Activated CD4-positive, alpha-beta T cell treated with anti-CD3 and anti-CD28 coated beads, Interleukin-2, amount 10 ng/mL, durations not matched to agents 7 days and 5 days (primary cell): ENCODE measurements around the gene RHBDD3. TPM values are rescaled to one million over a fixed set of nuclear protein-coding genes. Genes with fewer than 3 reads are reported as not detected.

Experiments used
- CTCF ChIA-PET: fragments of 350-600 bp; sonication (Branson Sonifier 250); formaldehyde crosslinking; loops from one replicate; lab custom pipeline; 2021; ENCODE audit warnings: antibody characterized with exemption; lab: Charles Lee
- POLR2A ChIA-PET: fragments of 350-600 bp; sonication (Branson Sonifier 250); formaldehyde crosslinking; loops from one replicate; lab custom pipeline; 2021; ENCODE audit warnings: antibody characterized with exemption; lab: Charles Lee
- DNase-seq: peaks from one replicate; pipeline ENCODE4 v3.0.0-alpha.2; 2020
- H3K27ac Mint-ChIP-seq: one replicate; pipeline ENCODE4 v1.8.0; 2021; ENCODE audit warnings: mild to moderate bottlenecking, moderate library complexity, mixed read lengths
- H3K27me3 Mint-ChIP-seq: one replicate; pipeline ENCODE4 v1.8.0; 2021; ENCODE audit warnings: mixed read lengths
- H3K36me3 Mint-ChIP-seq: one replicate; pipeline ENCODE4 v1.8.0; 2021; ENCODE audit warnings: low read depth, mixed read lengths
- H3K4me1 Mint-ChIP-seq: one replicate; pipeline ENCODE4 v1.8.0; 2021; ENCODE audit warnings: mixed read lengths
- H3K4me3 Mint-ChIP-seq: one replicate; pipeline ENCODE4 v1.8.0; 2021; ENCODE audit warnings: mild to moderate bottlenecking, moderate library complexity, mixed read lengths
- H3K9me3 Mint-ChIP-seq: one replicate; pipeline ENCODE4 v1.8.0; 2021; ENCODE audit warnings: mixed read lengths
- total RNA-seq, 2 experiments: library from RNA; stranded (reverse); gene quantifications; one replicate each; pipeline ENCODE4 v1.2.3, GENCODE V29; 2021

The RHBDD3 gene
- total RNA-seq, 2 experiments from 2014 or later: 31.2 to 33.0 TPM

- H3K9me3 Mint-ChIP-seq: no peaks in the 10 kb centered on the region
- POLR2A ChIA-PET: no interaction called here
- peaks cover 3% of the 10 kb centered on the region for H3K4me1 Mint-ChIP-seq
- DNase-seq: no peak
- H3K36me3 Mint-ChIP-seq: no peaks in the 10 kb centered on the region
- no peak overlapping the region for H3K4me3 Mint-ChIP-seq
- no peaks in the 10 kb centered on the region for H3K27me3 Mint-ChIP-seq
- no peak overlapping the region for H3K27ac Mint-ChIP-seq
- CTCF ChIA-PET: no interaction called here
Measured at GRCh38 chr22:29260601-29261315, 7.0 kb downstream of the RHBDD3 start.

GRCh38 chr22:29260031-29260560, 7.7 kb downstream of the RHBDD3 start:
- ChIA-PET POLR2A (no interaction called here), CTCF (no interaction called here)
- H3K4me1 Mint-ChIP-seq: peaks cover 3% of the 10 kb centered on the region
- DNase-seq: no peak
- H3K27ac Mint-ChIP-seq: no peak overlapping the region
- H3K36me3 Mint-ChIP-seq: no peaks in the 10 kb centered on the region
- H3K9me3 Mint-ChIP-seq: no peaks in the 10 kb centered on the region
- H3K27me3 Mint-ChIP-seq: no peaks in the 10 kb centered on the region
- no peak overlapping the region for H3K4me3 Mint-ChIP-seq

- no peak overlapping the region for H3K4me3 Mint-ChIP-seq
- H3K27me3 Mint-ChIP-seq: no peaks in the 10 kb centered on the region
- POLR2A ChIA-PET: no interaction called here
- H3K4me1 Mint-ChIP-seq: peaks cover 6% of the 10 kb centered on the region
- DNase-seq: no peak
- no peaks in the 10 kb centered on the region for H3K36me3 Mint-ChIP-seq
- H3K27ac Mint-ChIP-seq: no peak overlapping the region
- H3K9me3 Mint-ChIP-seq: no peaks in the 10 kb centered on the region
- CTCF ChIA-PET: interaction anchor here (0.6 to 1.4 kb wide), 2 partner anchors 14 to 50 kb away, joined by 3 to 5 read pairs; no protein-coding TSS in a partner anchor
Measured at GRCh38 chr22:29259253-29259899, 8.4 kb downstream of the RHBDD3 start.

- peaks cover 9% of the 10 kb centered on the region for H3K4me1 Mint-ChIP-seq
- POLR2A ChIA-PET: no interaction called here
Measured at GRCh38 chr22:29258407-29259252, 9.2 kb downstream of the RHBDD3 start.

GRCh38 chr22:29257751-29258181, 10.0 kb downstream of the RHBDD3 start:
- Mint-ChIP-seq H3K27ac (no peak overlapping the region), H3K27me3 (no peaks in the 10 kb centered on the region), H3K9me3 (no peaks in the 10 kb centered on the region), H3K36me3 (no peaks in the 10 kb centered on the region), H3K4me1 (peaks cover 9% of the 10 kb centered on the region), H3K4me3 (no peak overlapping the region)
- CTCF ChIA-PET: no interaction called here
- POLR2A ChIA-PET: no interaction called here
- no peak for DNase-seq

More at GRCh38 chr22:29258407-29259252, 9.2 kb downstream of the RHBDD3 start:
- DNase-seq: no peak
- no peak overlapping the region for H3K27ac Mint-ChIP-seq
- H3K9me3 Mint-ChIP-seq: no peaks in the 10 kb centered on the region
- H3K4me3 Mint-ChIP-seq: no peak overlapping the region
- no peaks in the 10 kb centered on the region for H3K27me3 Mint-ChIP-seq
- CTCF ChIA-PET: interaction anchor here (0.6 to 1.4 kb wide), 2 partner anchors 13 to 49 kb away, joined by 3 to 5 read pairs; no protein-coding TSS in a partner anchor
- no peaks in the 10 kb centered on the region for H3K36me3 Mint-ChIP-seq

GRCh38 chr22:29256606-29257325, 11.0 kb downstream of the RHBDD3 start:
- Mint-ChIP-seq H3K4me1 (peaks cover 9% of the 10 kb centered on the region), H3K9me3 (no peaks in the 10 kb centered on the region), H3K27ac (no peak overlapping the region), H3K36me3 (no peaks in the 10 kb centered on the region), H3K27me3 (peaks cover 2% of the 10 kb centered on the region), H3K4me3 (no peak overlapping the region)
- no peak for DNase-seq
- ChIA-PET CTCF (interaction anchor here (0.5 to 1.4 kb wide), 4 partner anchors 11 to 226 kb away, joined by 3 to 6 read pairs (median 3); no protein-coding TSS in a partner anchor), POLR2A (no interaction called here)

- DNase-seq: no peak
- CTCF ChIA-PET: no interaction called here
Measured at GRCh38 chr22:29255064-29255621, 12.6 kb downstream of the RHBDD3 start.

GRCh38 chr22:29254286-29254660, 13.5 kb downstream of the RHBDD3 start:
- ChIA-PET POLR2A (no interaction called here), CTCF (no interaction called here)
- H3K9me3 Mint-ChIP-seq: no peaks in the 10 kb centered on the region
- H3K27me3 Mint-ChIP-seq: peaks cover 2% of the 10 kb centered on the region
- H3K4me3 Mint-ChIP-seq: no peak overlapping the region
- H3K4me1 Mint-ChIP-seq: peaks cover 9% of the 10 kb centered on the region
- H3K36me3 Mint-ChIP-seq: no peaks in the 10 kb centered on the region
- DNase-seq: no peak
- no peak overlapping the region for H3K27ac Mint-ChIP-seq

More at GRCh38 chr22:29255064-29255621, 12.6 kb downstream of the RHBDD3 start:
- peaks cover 2% of the 10 kb centered on the region for H3K27me3 Mint-ChIP-seq
- POLR2A ChIA-PET: no interaction called here
- H3K4me3 Mint-ChIP-seq: no peak overlapping the region
- no peaks in the 10 kb centered on the region for H3K9me3 Mint-ChIP-seq
- H3K4me1 Mint-ChIP-seq: peaks cover 9% of the 10 kb centered on the region
- no peaks in the 10 kb centered on the region for H3K36me3 Mint-ChIP-seq
- no peak overlapping the region for H3K27ac Mint-ChIP-seq

- Mint-ChIP-seq H3K4me3 (no peak overlapping the region), H3K4me1 (peaks cover 9% of the 10 kb centered on the region), H3K36me3 (no peaks in the 10 kb centered on the region), H3K27me3 (peaks cover 2% of the 10 kb centered on the region), H3K27ac (no peak overlapping the region), H3K9me3 (no peaks in the 10 kb centered on the region)
- ChIA-PET CTCF (interaction anchor here (0.6 kb wide), 1 partner anchor 568 kb away, joined by 4 read pairs; no protein-coding TSS in a partner anchor), POLR2A (no interaction called here)
- DNase-seq: no peak
Measured at GRCh38 chr22:29253561-29254285, 14.1 kb downstream of the RHBDD3 start.

GRCh38 chr22:29251981-29252911, 15.5 kb downstream of the RHBDD3 start:
- POLR2A ChIA-PET: no interaction called here
- no peak for DNase-seq
- Mint-ChIP-seq H3K27ac (no peak overlapping the region), H3K9me3 (no peaks in the 10 kb centered on the region), H3K27me3 (peaks cover 2% of the 10 kb centered on the region), H3K4me1 (peaks cover 6% of the 10 kb centered on the region), H3K4me3 (no peak overlapping the region), H3K36me3 (no peaks in the 10 kb centered on the region)
- CTCF ChIA-PET: interaction anchor here (0.6 kb wide), 1 partner anchor 450 kb away, joined by 3 read pairs; no protein-coding TSS in a partner anchor
